CD4-positive, alpha-beta T cell treated with Interleukin-17A for 4 hours (primary cell): ENCODE data around the gene VENTX.

Experiments
- DNase-seq: peaks from one replicate; pipeline ENCODE4 v3.0.0-alpha.2; 2020; ENCODE audit warnings: mixed read lengths

Gene VENTX

DNA sequence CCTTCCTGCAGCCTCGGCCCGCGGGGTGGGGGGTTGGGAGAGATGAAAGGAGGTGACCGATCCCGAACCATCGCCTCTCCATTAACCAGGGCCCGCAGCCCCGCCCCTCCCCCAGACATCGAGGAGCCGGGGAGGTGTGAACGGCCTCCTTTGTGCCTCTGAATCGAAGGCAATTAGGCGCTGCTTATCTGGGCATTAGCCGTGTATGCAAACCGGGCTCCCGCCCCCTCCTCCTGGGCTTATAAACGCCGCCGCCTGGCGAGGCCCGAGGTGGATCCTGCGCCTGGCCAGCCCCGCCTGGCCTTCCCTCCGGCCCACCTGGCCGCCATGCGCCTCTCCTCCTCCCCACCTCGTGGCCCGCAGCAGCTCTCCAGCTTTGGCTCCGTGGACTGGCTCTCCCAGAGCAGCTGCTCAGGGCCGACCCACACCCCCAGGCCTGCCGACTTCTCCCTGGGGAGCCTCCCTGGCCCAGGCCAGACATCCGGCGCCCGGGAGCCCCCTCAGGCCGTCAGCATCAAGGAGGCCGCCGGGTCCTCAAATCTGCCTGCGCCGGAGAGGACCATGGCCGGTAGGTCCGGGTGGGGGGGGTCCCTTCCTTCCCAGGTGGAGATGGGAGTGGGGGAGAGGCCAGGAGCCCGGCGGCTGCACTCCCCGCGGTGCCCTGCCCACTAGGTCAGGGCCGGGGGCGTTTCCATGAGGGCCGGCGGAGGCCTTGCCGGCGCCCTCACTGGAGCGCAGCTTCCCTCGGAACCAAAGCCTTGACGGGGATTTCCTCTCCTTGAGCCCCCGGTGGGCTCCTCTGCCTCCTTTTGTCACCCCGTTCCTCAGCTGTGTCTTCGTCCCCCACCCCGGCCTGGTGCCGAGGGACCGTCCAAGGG lies at the start of gene VENTX:
VENTX (plus strand) TSS at position 268 of the 878 bp plus-strand sequence; CDS start at position 328, 60 bp downstream.
- no peak for DNase-seq

- no peak for DNase-seq
Measured at GRCh38 chr10:133187906-133188681, 49.6 kb upstream of the VENTX start.

DNA sequence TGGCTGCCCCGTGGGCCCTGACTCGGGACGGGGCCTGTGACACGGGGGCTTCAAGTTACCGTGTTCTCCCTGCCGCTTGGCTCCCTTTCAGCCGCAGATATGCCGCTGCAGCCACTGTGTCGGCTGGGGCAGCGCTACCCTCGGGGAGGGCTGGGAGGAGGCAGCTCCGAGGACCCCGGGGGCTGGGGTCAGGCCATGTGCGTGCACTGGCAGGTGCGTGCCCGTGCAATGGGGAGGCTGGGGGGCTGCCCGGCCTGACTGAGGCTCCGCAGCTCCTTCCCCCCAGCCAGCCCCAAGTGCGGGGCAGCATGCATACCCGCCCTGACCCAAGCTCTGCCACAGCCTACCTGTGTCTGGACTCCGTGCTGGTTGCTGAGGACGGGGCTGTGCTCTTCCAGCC lies 48.4 kb upstream of the VENTX start:
- DNase-seq: no peak

- no peak for DNase-seq
Measured at GRCh38 chr10:133189726-133190125, 47.9 kb upstream of the VENTX start.

DNA sequence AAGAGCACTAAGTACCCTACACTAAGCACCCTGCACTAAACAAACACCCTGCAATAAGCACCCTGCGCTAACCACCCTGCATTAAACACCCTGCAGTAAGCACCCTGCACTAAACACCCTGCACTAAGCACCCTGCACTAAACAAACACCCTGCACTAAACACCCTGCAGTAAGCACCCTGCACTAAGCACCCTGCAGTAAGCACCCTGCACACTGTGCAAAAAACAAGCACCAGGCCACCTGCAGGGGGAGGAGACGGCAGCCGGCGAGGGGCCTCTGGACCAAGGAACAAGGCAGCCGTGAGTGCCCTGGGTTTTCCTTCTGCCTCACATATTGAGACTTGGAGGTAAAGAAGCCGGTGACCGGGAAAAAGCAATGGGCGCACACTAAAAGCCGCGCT lies 47.4 kb upstream of the VENTX start:
- no peak for DNase-seq

- no peak for DNase-seq
Measured at GRCh38 chr10:133191651-133192050, 46.0 kb upstream of the VENTX start.

GRCh38 chr10:133194151-133194550 lies 43.5 kb upstream of the VENTX start:
- DNase-seq: no peak

DNA sequence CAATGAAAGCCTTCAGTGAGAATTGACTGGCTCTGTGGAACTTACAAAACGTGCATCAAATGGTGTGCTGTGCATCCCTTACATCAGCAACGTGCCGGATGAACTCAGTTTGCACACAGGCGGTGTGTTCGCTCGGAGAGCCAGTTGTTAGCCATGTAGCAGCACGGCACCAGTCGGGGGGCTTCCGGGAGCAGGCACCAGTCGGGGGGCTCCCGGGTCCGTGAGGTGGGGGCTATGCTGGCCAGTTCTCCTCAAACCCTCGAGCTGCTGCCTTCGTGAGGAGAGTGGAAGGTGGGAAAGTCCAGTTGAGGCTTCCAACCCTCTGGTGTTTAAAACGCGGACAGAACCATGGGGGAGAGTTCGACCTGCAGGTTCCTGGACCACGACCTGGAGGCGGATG lies 42.6 kb upstream of the VENTX start:
- DNase-seq: no peak

DNA sequence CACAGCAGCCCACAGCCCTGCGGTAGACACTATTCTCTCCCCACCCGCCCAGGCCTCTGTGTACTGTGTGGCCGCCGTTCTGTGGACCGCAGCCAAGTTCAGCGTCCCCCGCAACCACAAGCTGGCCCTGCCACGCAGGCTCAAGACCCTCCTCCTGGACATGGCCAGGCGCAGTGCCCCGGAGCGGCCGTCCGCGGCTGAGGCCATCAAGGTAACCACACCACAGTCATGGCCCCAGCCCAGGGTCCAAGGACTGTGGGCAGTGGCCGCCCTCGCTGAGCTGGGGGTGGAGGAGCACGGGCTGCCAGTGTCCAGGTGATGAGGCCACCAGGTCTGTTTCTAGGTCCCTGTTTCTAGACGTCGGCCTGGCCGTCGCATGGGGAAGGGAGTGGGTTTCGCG lies 42.0 kb upstream of the VENTX start:
- no peak for DNase-seq

- no peak for DNase-seq
Measured at GRCh38 chr10:133196221-133196915, 41.3 kb upstream of the VENTX start.

- DNase-seq: no peak
Measured at GRCh38 chr10:133196936-133197758, 40.5 kb upstream of the VENTX start.

DNA sequence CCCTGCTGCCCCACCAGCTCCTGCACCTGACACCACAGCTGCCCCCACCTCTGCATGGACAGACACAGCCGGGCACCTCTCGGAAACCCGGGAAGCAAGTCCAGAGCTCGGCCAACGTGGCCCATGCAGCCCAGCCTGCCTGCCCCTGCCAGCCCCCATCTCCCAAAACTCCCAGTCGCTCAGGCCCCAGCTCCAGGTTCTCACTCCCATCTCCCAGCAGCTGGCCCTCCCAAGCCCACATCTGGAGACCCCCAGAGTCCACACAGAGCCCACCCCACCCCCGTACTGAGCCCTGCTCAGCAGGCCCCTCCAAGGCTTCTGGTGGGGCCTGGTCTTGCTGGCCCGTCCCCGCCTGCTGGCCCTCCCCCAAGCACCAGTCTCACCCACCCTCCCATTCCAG lies 39.9 kb upstream of the VENTX start:
- no peak for DNase-seq

- DNase-seq: no peak
Measured at GRCh38 chr10:133198206-133198605, 39.4 kb upstream of the VENTX start.

GRCh38 chr10:133198621-133199487 lies 38.8 kb upstream of the VENTX start:
- DNase-seq: no peak

DNA sequence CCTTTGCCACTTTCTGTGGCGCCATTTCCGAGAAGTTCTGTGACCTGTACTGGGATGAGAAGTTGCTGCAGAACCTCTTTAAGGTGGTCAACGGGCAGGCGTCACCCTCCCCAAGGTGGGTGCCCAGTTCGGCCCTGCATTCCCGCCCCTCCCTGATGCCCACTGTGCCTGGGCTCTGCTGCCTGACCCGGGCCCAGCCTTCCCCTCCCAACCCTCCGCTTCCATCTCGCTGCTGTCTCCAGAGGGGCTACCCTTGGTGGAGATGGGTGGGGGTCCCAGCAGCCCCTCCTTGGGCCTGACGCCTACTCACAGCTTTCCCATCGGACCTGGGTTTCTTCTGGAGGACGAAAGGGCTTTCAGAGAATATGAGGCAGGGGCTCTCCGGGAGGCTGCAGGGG lies 38.2 kb upstream of the VENTX start:
- DNase-seq: no peak

DNA sequence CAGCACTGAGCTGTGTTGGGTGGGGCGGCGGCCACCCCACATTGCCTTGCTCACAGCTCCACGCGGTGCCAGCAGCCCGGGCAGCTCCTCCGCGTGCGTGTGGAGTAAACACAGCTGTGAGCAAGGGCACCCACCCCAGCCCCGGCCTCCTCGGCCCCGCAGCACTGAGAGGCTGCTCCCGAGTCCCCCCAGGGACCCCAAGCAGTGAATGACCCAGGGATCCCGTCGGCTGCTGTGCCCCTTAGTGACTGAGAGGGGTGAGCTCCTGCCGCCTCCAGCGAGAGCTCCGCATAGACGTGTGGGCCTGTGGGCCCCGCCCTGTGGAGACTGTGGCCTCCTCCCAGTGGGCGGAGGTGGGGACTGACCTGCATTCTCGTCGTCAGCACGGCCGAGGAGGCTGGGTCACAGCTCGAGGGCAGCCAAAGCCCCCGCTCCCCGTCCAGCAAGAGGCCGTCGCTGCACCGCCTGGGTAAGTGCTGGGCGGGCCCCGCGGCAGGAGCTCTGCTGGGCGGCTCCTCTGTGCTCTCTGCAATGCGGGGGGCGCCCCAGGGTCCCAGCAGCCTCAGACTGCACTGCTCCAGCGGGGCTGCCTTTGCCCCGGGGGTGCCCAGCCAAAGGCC lies 37.6 kb upstream of the VENTX start:
- DNase-seq: no peak

DNA sequence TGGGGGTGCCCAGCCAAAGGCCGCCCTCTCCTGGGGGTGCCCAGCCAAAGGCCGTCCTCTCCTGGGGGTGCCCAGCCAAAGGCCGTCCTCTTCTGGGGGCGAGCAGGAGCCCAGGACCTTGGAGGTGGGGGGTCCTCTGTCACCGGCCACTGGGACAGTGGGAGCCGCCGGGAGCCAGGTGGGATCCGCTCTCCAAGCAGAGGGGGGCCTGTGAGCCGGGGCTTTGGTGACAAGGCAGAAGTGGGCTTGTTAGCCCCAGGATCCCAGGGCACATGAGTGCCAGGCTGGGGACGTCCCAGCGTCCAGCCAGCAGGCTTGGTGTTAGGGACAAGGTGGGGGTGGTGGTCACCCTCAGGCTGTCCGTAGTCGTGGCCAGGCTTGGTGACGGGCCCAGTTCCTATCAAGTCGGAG lies 37.0 kb upstream of the VENTX start:
- no peak for DNase-seq

DNA sequence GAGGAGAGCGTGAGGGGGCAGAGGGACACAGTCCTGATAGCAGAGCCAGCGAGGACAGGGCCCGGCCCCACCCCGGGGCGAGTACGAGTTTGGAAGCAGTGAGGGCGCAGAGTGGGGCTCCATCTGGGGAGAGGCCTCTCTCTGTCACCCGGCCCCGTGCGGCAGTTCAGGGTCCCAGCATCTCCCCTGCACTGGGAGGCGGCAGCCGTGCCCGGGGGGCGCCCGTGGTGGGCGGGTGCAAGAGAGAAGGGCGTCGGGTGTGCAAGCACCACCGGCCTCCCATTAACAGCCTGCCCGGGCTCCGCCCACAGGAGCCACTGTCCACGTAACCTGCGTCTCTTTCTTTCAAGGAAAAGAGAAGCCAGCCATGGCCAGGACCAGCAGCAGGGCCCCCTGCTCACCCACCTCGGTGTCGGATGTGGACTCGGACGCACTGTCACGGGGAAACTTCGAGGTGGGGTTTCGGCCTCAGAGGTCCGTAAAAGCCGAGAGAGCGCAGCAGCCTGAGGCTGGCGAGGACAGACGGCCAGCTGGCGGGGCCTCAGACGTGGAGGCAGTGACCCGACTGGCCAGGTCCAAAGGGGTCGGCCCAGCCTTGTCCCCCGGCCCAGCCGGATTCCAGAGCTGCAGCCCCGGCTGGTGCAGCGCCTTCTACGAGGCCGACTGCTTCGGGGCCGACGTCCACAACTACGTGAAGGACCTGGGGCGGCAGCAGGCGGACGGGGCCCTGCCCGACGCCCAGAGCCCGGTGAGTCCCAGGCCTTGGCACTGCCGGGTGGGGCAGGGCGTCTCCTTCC lies 36.3 kb upstream of the VENTX start:
- DNase-seq: no peak

DNA sequence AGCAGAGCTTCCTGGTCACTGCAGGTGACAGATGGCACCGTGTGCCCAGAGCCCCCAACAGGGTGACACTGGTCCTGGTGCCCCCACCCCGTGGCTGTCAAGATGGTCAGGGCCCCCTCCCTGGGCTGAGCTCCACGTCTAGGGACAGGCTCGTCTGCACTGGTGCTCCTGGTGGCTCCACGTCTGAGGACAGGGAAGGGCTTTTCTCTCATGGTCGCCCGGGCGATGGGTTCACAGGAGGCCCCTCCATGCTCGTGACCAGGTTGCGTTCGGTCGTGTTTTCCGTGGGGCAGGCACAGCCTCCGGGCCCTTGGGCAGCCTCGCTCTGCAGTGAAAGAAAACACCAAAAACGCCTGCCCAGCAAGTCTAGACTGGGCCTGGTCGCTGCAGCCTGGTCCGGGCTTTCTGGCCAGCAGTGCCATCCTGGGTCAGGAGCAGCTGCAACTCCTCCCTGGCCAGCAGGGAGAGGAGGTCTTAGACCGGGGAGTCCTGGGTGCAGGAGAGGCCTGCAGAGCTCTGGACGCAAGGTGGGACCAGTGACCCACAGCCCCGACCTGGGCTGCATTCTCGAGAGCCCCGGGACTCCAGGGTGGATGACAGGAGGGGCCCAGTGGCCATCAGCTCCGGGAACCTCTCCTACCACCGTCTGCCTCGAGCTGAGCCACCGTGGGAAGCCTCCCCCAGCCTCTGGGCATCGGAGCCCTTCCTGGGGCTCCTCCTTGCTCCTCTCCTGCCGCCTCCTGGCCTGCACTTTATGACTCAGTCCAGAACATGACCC lies 35.5 kb upstream of the VENTX start:
- DNase-seq: no peak
